Parathyroid adenoma (tissue), 2 donors: Measurements from ENCODE around the gene SCAMP5.

ENCODE experiments used
- H2AFZ ChIP-seq: fragments of 300-600 bp; sonication (generic); one replicate; pipeline ENCODE4 v1.7.0; 2017; ENCODE audit warnings: antibody characterized with exemption, mild to moderate bottlenecking
- H3K27ac ChIP-seq: fragments of 300-600 bp; sonication (generic); one replicate; pipeline ENCODE4 v1.7.0; 2017
- H3K27me3 ChIP-seq: fragments of 300-600 bp; sonication (generic); one replicate; pipeline ENCODE4 v1.7.0; 2017; ENCODE audit warnings: low read length; ENCODE audit not compliant: control insufficient read depth, insufficient read depth
- H3K36me3 ChIP-seq: fragments of 300-600 bp; sonication (generic); one replicate; pipeline ENCODE4 v1.7.0; 2017; ENCODE audit warnings: low read length; ENCODE audit not compliant: control insufficient read depth, insufficient read depth
- H3K4me1 ChIP-seq: fragments of 300-600 bp; sonication (generic); one replicate; pipeline ENCODE4 v1.7.0; 2017; ENCODE audit warnings: control low read depth
- H3K4me2 ChIP-seq: fragments of 300-600 bp; sonication (generic); one replicate; pipeline ENCODE4 v1.7.0; 2017; ENCODE audit warnings: low read length
- H3K4me3 ChIP-seq: fragments of 300-600 bp; sonication (generic); one replicate; pipeline ENCODE4 v1.7.0; 2017; ENCODE audit warnings: low read depth, low read length
- H3K79me2 ChIP-seq: fragments of 300-600 bp; sonication (generic); one replicate; pipeline ENCODE4 v1.7.0; 2017; ENCODE audit warnings: control low read depth
- H3K9ac ChIP-seq: fragments of 300-600 bp; sonication (generic); one replicate; pipeline ENCODE4 v1.7.0; 2017; ENCODE audit warnings: mild to moderate bottlenecking
- H3K9me3 ChIP-seq: fragments of 300-600 bp; sonication (generic); one replicate; pipeline ENCODE4 v1.7.0; 2017; ENCODE audit warnings: low read length; ENCODE audit not compliant: control insufficient read depth
- CTCF ChIP-seq: fragments of 300-600 bp; sonication (generic); IDR thresholded peaks from one replicate; pipeline ENCODE4 v1.7.0; 2017; ENCODE audit warnings: antibody characterized with exemption, mild to moderate bottlenecking
- donor health status: primary hyperparathyroidism.

Gene SCAMP5

GRCh38 chr15:75023872-75024636, 28.7 kb downstream of the SCAMP5 start:
- TF ChIP-seq CTCF = no peak
- H3K4me2 ChIP-seq = peak overlapping the region; percentile 81
- H3K4me1 ChIP-seq = peaks cover 3% of the 10 kb centered on the region
- peak overlapping the region; percentile 87 for H3K9ac ChIP-seq
- peak overlapping the region; percentile 87 for H3K27ac ChIP-seq
- H3K79me2 ChIP-seq = peaks cover 7% of the 10 kb centered on the region
- peak overlapping the region; percentile 86 for H2AFZ ChIP-seq
- H3K4me3 ChIP-seq = peak overlapping the region; percentile 97
- H3K27me3 ChIP-seq = no peaks in the 10 kb centered on the region
- no peaks in the 10 kb centered on the region for H3K9me3 ChIP-seq
- no peaks in the 10 kb centered on the region for H3K36me3 ChIP-seq

- Histone ChIP-seq H3K27ac (peak overlapping the region; percentile 47), H3K36me3 (no peaks in the 10 kb centered on the region), H3K4me1 (peaks cover 8% of the 10 kb centered on the region), H3K79me2 (peaks cover 7% of the 10 kb centered on the region), H3K4me3 (no peak overlapping the region), H3K4me2 (no peak overlapping the region), H3K9me3 (no peaks in the 10 kb centered on the region), H2AFZ (no peak overlapping the region), H3K9ac (no peak overlapping the region), H3K27me3 (no peaks in the 10 kb centered on the region)
- TF ChIP-seq CTCF = no peak
Observed at GRCh38 chr15:75025107-75025506, 29.7 kb downstream of the SCAMP5 start.

DNA sequence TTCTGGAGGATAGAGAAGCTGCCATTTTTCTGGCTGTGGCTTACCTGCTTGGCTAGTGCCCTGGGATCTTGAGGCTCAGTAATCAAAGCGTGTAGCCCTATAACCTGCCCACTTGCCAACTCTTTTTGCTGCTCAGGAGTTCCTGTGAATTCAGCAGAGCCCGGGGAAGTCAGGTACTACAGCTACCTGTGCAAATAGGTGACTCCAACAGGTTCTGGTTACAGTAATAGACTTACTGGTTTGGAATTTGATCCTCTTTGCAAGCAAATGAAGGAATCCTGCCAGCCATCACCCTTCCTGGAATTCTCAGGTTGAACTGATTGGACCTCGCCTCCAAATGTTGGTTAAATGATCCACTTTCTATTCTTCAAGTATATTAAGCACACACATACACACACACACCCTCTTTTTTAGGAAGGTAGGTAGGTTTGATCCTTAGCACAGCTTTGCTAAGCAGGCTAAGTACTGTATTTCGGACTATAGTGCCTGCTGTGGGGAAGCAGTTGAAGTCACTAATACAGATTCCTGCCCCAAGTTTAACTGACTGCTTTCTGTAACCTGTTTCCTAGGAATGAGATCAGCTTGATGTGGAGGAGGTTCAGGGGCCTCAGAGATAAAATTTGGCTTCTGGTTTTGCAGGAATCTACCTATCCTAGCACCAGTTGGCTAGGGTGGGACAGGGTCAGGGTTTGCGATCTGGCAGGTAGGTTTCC, 30.3 kb downstream of the SCAMP5 start:
- no peak overlapping the region for H3K4me2 ChIP-seq
- H3K27me3 ChIP-seq = no peaks in the 10 kb centered on the region
- H3K27ac ChIP-seq = peak overlapping the region; percentile 47
- no peaks in the 10 kb centered on the region for H3K36me3 ChIP-seq
- H3K4me3 ChIP-seq = no peak overlapping the region
- no peak for TF ChIP-seq CTCF
- no peaks in the 10 kb centered on the region for H3K9me3 ChIP-seq
- H3K9ac ChIP-seq = no peak overlapping the region
- peaks cover 8% of the 10 kb centered on the region for H3K4me1 ChIP-seq
- peaks cover 11% of the 10 kb centered on the region for H3K79me2 ChIP-seq
- H2AFZ ChIP-seq = no peak overlapping the region

DNA sequence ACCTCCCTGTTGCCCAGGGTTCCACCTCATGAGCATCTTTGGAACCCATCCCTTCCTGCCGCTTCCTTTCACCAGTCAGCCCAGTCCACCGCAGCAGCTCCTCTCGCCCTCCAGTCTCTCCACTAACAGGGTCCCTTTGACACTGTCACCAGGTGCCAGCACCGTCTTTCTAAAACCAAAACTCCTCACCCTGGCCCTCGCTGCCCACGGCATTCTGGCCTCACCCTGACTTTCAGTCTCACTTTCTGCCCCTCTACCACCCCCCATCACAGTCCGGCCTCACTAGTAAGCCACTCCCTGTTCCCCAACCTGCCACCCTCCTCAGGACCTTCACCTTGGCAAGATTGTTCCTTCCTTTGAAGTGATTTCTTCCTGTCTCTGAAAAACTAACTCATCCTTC, 32.2 kb downstream of the SCAMP5 start:
- Histone ChIP-seq H3K4me3 (no peak overlapping the region), H2AFZ (no peak overlapping the region), H3K79me2 (peaks cover 11% of the 10 kb centered on the region), H3K4me2 (no peak overlapping the region), H3K4me1 (peaks cover 11% of the 10 kb centered on the region), H3K36me3 (no peaks in the 10 kb centered on the region), H3K27me3 (no peaks in the 10 kb centered on the region), H3K9me3 (no peaks in the 10 kb centered on the region), H3K9ac (no peak overlapping the region), H3K27ac (no peak overlapping the region)
- no peak for TF ChIP-seq CTCF
